Measurements from ENCODE around the gene ARHGEF10L.

ARHGEF10L gene

DNA sequence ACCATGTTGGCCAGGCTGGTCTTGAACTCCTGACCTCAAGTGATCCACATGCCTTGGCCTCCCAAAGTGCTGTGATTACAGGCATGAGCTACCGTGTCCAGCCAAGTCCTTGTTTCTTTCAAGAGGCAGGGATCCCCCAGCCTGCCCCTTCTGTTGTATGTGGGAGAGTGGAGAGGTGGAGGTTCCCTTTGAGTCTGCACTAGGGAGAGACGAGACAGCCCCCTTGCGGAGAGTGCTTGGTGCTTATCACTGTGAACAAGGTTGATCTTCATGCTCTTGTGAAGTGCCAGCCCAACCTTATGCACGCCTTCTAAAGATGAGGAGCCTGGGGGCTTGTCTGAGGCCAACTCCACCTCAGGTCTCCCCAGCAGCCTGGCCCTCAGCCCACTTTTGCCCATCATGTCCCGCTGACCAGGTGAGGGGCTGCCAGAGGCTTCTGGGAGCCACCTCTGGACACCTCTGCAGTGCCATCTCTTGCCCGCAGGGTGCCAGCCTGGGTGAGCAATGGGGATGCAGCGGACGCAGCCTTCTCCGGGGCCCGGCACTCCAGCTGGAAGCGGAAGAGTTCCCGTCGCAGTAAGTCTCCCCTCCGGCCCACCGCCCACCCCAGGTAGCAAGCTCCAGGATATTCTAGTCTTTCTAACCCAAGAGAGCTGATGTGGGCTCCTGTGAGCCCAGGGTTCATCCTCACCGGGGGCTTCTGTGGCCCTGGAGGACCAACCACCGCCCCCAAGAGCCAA is 62.3 kb downstream of the ARHGEF10L start:
- no peak overlapping the region for H3K4me2 ChIP-seq (ENCODE audit: insufficient read depth, low read length)
- no peaks in the 10 kb centered on the region for H3K79me2 ChIP-seq (ENCODE audit: insufficient read depth, low read length)
- no peaks in the 10 kb centered on the region for H3K4me1 ChIP-seq (ENCODE audit: insufficient read depth, low read length)
- H3K27ac ChIP-seq (ENCODE audit: low read length), result no peak overlapping the region
- H3K36me3 ChIP-seq (ENCODE audit: insufficient read depth, low read length), result no peaks in the 10 kb centered on the region
- no peak overlapping the region for H3K4me3 ChIP-seq (ENCODE audit: low read depth in 1 of 2, low read length in 2 of 2)
- no peak for TF ChIP-seq EZH2 (IDR thresholded peaks at IDR 0.05; ENCODE audit: borderline replicate concordance, low read depth, low read length, severe bottlenecking)
- TF ChIP-seq, protein P1, sequence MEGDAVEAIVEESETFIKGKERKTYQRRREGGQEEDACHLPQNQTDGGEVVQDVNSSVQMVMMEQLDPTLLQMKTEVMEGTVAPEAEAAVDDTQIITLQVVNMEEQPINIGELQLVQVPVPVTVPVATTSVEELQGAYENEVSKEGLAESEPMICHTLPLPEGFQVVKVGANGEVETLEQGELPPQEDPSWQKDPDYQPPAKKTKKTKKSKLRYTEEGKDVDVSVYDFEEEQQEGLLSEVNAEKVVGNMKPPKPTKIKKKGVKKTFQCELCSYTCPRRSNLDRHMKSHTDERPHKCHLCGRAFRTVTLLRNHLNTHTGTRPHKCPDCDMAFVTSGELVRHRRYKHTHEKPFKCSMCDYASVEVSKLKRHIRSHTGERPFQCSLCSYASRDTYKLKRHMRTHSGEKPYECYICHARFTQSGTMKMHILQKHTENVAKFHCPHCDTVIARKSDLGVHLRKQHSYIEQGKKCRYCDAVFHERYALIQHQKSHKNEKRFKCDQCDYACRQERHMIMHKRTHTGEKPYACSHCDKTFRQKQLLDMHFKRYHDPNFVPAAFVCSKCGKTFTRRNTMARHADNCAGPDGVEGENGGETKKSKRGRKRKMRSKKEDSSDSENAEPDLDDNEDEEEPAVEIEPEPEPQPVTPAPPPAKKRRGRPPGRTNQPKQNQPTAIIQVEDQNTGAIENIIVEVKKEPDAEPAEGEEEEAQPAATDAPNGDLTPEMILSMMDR (IDR thresholded peaks at IDR 0.05; ENCODE audit: borderline replicate concordance, extremely low read depth, low read length, poor library complexity, severe bottlenecking), result no peak
- no peaks in the 10 kb centered on the region for H3K9me3 ChIP-seq (ENCODE audit: insufficient read depth, low read length, severe bottlenecking)
- no peak overlapping the region for H2AFZ ChIP-seq (ENCODE audit: low read depth, low read length)
- ATAC-seq (ENCODE audit: insufficient read depth, low read depth) (no peak), DNase-seq (no peak)
- no peak overlapping the region for H3K9ac ChIP-seq (ENCODE audit: low read depth, low read length)
- no peaks in the 10 kb centered on the region; the same call in 1 of the 2 replicates for H4K20me1 ChIP-seq (ENCODE audit: insufficient read depth, low read length)
- H3K27me3 ChIP-seq (ENCODE audit: insufficient read depth, low read length, poor library complexity), result peaks cover 10% of the 10 kb centered on the region

DNA sequence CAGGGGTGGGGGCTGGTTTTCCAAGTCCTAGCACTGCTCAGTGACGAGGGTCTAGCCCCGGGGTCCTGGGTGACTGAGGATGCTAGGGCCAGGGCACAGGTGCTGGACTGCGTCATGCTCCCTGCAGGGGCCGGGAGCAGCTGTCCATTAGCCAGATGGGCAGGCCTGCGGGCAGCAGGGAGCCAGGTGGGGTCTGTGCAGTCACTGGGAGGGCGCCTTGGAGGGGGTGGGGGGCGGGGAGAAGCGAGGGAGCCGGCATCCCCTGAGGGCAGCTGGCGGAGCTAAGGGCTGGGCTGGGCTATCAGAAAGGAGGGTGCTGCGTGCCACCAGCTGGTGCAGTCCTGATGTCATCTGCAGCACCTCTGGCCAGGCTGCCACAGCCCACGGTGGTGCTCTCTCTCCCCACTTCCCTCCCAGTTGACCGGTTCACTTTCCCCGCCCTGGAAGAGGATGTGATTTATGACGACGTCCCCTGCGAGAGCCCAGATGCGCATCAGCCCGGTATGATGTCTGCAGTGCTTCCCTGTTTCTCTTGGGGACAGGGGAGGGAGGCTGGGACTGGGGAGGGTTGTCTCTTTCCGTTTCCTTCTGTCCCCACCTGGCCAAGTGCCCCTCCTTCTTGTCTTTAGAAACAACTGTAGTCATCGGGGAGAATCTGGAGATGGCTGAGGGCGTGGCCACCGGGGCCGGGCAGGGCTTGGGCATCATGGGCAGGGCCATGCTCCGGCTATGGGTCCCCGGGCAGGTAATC is 63.8 kb downstream of the ARHGEF10L start:
- ATAC-seq (ENCODE audit: insufficient read depth, low read depth) (no peak), DNase-seq (no peak)
- no peak overlapping the region for H3K27ac ChIP-seq (ENCODE audit: low read length)
- H3K79me2 ChIP-seq (ENCODE audit: insufficient read depth, low read length), result no peaks in the 10 kb centered on the region
- H3K4me2 ChIP-seq (ENCODE audit: insufficient read depth, low read length), result no peak overlapping the region
- no peak for TF ChIP-seq EZH2 (IDR thresholded peaks at IDR 0.05; ENCODE audit: borderline replicate concordance, low read depth, low read length, severe bottlenecking)
- TF ChIP-seq, protein P1 (IDR thresholded peaks at IDR 0.05; ENCODE audit: borderline replicate concordance, extremely low read depth, low read length, poor library complexity, severe bottlenecking), result no peak
- H3K4me1 ChIP-seq (ENCODE audit: insufficient read depth, low read length), result no peaks in the 10 kb centered on the region
- peaks cover 10% of the 10 kb centered on the region for H3K27me3 ChIP-seq (ENCODE audit: insufficient read depth, low read length, poor library complexity)
- H3K4me3 ChIP-seq (ENCODE audit: low read depth in 1 of 2, low read length in 2 of 2), result no peak overlapping the region
- H3K9ac ChIP-seq (ENCODE audit: low read depth, low read length), result no peak overlapping the region
- H2AFZ ChIP-seq (ENCODE audit: low read depth, low read length), result no peak overlapping the region
- H3K36me3 ChIP-seq (ENCODE audit: insufficient read depth, low read length), result no peaks in the 10 kb centered on the region
- H3K9me3 ChIP-seq (ENCODE audit: insufficient read depth, low read length, severe bottlenecking), result no peaks in the 10 kb centered on the region
- no peaks in the 10 kb centered on the region; the same call in 1 of the 2 replicates for H4K20me1 ChIP-seq (ENCODE audit: insufficient read depth, low read length)

DNA sequence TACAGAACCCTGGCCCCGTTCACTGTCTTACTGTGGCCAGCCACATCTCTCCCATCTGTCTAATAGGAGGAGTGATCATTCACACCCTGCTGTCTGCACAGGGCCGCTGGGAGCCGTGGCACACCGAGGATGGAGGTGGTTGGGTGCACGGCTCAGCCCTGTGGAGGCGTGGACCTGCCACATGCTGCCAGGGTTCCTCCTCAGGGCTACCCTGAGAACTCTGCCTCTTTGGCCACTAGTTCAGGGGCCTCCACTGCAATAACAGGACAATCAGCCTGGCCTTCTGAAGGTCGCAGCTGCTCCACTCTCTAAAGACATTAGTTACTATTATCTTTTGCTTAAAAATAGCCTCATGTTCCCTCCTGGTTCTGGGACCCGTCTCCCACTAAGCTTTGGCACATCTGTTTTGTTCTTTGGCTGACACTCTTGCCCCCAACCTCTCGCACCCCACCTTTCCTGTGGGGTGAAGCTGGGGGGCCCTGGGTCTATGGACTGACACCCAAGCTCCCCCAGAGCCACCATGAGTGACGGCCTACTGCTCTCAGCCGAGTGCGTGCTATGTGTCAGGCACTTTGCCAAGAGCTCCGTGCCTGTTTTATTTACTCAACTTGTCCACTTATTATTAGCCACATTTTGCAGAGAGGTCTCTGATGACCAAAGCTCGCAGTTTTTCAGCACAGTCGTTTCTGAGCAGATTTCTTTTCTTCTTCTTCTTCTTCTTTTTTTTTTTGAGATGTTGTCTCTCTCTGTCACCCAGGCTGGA is 66.3 kb downstream of the ARHGEF10L start:
- Histone ChIP-seq H3K27ac (ENCODE audit: low read length) (no peak overlapping the region), H3K27me3 (ENCODE audit: insufficient read depth, low read length, poor library complexity) (peaks cover 7% of the 10 kb centered on the region), H3K9me3 (ENCODE audit: insufficient read depth, low read length, severe bottlenecking) (no peaks in the 10 kb centered on the region), H3K79me2 (ENCODE audit: insufficient read depth, low read length) (no peaks in the 10 kb centered on the region), H3K36me3 (ENCODE audit: insufficient read depth, low read length) (no peaks in the 10 kb centered on the region), H4K20me1 (ENCODE audit: insufficient read depth, low read length) (peaks cover 5% of the 10 kb centered on the region), H3K4me3 (ENCODE audit: low read depth in 1 of 2, low read length in 2 of 2) (no peak overlapping the region), H3K4me2 (ENCODE audit: insufficient read depth, low read length) (no peak overlapping the region), H3K4me1 (ENCODE audit: insufficient read depth, low read length) (no peaks in the 10 kb centered on the region), H2AFZ (ENCODE audit: low read depth, low read length) (no peak overlapping the region), H3K9ac (ENCODE audit: low read depth, low read length) (no peak overlapping the region)
- ATAC-seq (ENCODE audit: insufficient read depth, low read depth) (no peak), DNase-seq (no peak)
- no peak for TF ChIP-seq EZH2 (IDR thresholded peaks at IDR 0.05; ENCODE audit: borderline replicate concordance, low read depth, low read length, severe bottlenecking)
- TF ChIP-seq, protein P1 (IDR thresholded peaks at IDR 0.05; ENCODE audit: borderline replicate concordance, extremely low read depth, low read length, poor library complexity, severe bottlenecking), result no peak
